Measurements from ENCODE around the gene DNASE2B. TPM values are rescaled to one million over a fixed set of nuclear protein-coding genes. Genes with fewer than 3 reads are reported as not detected.

Gene DNASE2B
- total RNA-seq, 2 donors from 2014 or later = not detected

DNA sequence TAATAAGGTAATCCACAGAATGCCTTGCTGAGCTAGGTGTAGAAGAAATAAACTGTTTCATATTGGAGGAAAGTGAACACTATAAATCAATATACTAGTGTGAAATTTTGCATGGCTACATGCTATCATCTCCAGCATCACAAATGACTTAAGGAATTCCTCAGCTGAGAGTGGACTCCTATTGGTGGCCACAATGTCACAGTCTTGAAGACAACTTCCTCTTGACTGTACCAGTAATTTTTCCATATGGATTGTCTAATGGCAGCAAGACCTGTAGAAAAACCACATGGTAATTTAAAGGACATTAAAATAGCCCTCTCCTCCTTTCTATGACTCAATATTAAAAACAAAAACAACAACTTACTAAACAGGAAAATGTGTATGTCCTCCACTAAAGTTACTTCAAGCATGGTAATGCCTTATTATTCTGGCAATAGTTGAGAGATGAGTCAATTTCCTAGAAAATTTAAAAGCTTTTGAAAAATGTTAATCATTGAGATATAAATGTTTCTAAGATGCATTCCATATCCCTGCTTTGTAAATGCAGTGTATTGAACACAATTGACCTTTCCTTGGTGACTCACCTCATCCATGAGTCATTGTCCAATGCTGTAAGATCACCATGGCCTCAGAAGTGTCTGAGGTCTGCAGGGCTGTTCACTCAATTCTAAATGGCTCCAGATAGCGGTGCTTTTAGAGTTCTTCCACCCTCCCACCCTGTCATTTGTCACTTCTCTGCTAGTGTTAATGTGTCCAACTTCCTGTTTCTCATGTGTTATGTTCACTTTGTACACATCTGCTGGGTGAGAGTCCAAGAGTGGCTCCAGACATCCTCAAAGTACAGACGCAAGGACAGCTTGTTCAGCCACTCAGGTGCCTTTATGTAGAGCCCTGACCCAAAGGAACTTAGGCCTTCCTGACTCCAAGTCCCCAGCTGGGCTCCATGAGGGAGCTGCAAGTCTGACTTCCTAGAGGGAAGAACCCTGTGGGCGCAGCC lies 32.8 kb upstream of the DNASE2B start:
- Mint-ChIP-seq H3K9me3 (no peaks in the 10 kb centered on the region), H3K4me3 (no peak overlapping the region), H3K27me3 (no peaks in the 10 kb centered on the region), H3K36me3 (ENCODE audit: low read depth) (no peaks in the 10 kb centered on the region), H3K4me1 (no peaks in the 10 kb centered on the region), H3K27ac (no peak overlapping the region)
- peak; percentile 92 for ATAC-seq (replicated peaks)

DNA sequence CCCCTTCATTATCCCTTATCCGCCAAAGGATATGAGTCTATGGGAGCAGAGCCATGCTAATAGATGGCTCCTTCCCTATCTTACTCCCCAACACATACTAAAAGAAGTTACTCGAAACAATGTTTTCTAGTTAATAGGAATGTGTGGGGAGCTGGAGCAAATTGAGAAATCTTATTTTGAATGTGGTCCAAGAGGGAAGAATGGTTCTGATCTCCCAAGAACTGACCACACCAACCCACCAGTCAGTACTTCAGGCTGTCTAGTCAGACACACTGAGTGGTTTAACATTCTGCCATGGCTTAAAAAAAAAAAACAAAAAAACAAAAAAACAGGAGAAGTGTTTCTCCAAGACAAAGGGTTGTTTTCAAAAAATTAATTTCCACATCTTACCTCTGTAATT lies 31.5 kb upstream of the DNASE2B start:
- H3K27me3 Mint-ChIP-seq = no peaks in the 10 kb centered on the region
- H3K36me3 Mint-ChIP-seq (ENCODE audit: low read depth) = no peaks in the 10 kb centered on the region
- no peaks in the 10 kb centered on the region for H3K9me3 Mint-ChIP-seq
- H3K27ac Mint-ChIP-seq = no peak overlapping the region
- no peaks in the 10 kb centered on the region for H3K4me1 Mint-ChIP-seq
- no peak for ATAC-seq (replicated peaks)
- H3K4me3 Mint-ChIP-seq = no peak overlapping the region

DNA sequence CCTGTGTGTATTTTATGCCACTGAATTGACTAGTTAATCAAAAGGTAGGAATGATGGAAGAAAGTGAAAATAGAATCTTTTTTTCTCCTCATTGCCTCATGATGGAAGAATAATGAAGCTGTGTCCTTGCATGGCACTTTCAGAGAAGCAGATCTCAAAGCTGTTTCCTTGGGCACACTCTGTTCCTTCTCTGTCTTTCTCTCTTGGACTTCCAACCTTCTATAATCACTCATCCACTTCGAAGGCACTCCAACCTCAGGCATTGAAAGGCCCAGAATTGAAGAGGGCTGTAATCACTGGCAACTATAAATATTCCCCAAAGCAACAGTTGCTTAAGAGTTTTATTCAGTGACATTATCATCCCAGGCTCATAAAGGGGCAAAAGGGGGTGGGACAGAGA lies 31.1 kb upstream of the DNASE2B start:
- Mint-ChIP-seq H3K36me3 (ENCODE audit: low read depth) (no peaks in the 10 kb centered on the region), H3K9me3 (no peaks in the 10 kb centered on the region), H3K27me3 (no peaks in the 10 kb centered on the region), H3K4me1 (no peaks in the 10 kb centered on the region), H3K27ac (no peak overlapping the region), H3K4me3 (no peak overlapping the region)
- ATAC-seq (replicated peaks) = no peak

DNA sequence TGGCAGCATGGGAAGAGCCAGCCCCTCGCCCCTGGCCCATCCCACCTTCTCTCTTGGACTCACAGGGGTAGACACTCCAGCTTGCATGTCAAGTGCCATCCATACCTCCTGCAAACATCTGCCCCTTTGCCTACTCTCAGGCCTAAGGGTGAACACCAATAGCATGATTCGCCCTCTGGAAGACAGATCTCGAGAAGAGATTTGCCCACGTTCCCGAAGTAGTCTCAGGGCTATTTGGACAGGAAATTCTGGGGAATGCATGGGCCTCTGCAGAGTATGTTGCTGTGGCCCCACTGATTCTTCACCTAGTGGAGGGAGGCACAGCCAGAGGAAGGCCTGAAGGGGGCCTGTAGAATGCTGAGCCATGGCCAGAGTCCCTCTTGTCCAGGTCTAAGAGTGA lies 29.8 kb upstream of the DNASE2B start:
- no peaks in the 10 kb centered on the region for H3K36me3 Mint-ChIP-seq (ENCODE audit: low read depth)
- H3K27ac Mint-ChIP-seq = no peak overlapping the region
- no peaks in the 10 kb centered on the region for H3K27me3 Mint-ChIP-seq
- H3K9me3 Mint-ChIP-seq = no peaks in the 10 kb centered on the region
- H3K4me3 Mint-ChIP-seq = no peak overlapping the region
- ATAC-seq (replicated peaks) = no peak
- no peaks in the 10 kb centered on the region for H3K4me1 Mint-ChIP-seq

DNA sequence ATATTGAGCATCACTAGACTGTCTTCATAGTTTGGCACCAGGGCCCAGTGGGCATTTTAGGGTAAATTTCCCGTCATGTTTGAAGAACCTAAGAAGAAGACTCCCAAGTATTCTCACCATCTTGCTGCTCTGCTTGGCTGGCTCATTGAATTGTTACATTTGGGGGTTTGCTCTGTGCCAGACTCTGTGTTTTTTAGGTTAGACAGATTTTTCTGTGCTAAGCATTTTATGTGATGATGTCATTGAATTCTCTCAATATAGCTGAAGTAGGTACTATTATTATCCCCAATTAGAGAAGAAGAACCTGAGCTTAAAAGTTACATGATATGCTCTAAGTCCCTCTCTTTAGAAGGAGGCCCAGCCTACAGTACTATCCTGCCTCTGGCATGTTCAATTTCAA lies 28.0 kb upstream of the DNASE2B start:
- Mint-ChIP-seq H3K27ac (no peak overlapping the region), H3K9me3 (no peaks in the 10 kb centered on the region), H3K4me1 (no peaks in the 10 kb centered on the region), H3K36me3 (ENCODE audit: low read depth) (no peaks in the 10 kb centered on the region), H3K4me3 (no peak overlapping the region), H3K27me3 (no peaks in the 10 kb centered on the region)
- ATAC-seq (replicated peaks) = no peak

DNA sequence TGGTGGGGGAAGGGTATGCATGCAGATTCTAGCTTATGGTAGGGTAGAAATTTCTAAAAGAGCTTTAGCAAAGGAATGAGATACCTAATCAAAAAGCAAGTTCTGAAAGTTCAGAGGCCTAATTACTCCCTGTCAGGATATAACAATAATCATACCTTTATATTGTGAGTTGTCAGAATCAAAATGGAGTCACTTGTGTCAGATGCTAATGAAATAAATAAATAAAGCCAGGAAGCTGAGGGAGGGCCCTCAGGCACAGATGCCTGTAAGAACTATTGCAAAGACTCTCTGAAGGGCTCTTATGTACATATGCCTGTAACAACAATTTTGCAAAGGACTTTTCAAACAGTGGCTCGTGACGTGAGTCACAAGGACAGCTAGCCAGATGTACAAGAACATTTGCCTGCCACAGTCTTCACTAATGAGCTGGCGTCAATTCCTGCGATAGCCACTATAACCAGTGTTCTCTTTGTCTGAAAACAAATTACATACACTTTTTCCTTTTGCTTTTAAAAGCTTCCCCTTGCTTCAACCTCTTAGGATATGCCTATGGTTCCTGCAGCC lies 27.4 kb upstream of the DNASE2B start:
- Mint-ChIP-seq H3K27ac (no peak overlapping the region), H3K27me3 (no peaks in the 10 kb centered on the region), H3K36me3 (ENCODE audit: low read depth) (no peaks in the 10 kb centered on the region), H3K4me1 (no peaks in the 10 kb centered on the region), H3K4me3 (no peak overlapping the region), H3K9me3 (no peaks in the 10 kb centered on the region)
- no peak for ATAC-seq (replicated peaks)

DNA sequence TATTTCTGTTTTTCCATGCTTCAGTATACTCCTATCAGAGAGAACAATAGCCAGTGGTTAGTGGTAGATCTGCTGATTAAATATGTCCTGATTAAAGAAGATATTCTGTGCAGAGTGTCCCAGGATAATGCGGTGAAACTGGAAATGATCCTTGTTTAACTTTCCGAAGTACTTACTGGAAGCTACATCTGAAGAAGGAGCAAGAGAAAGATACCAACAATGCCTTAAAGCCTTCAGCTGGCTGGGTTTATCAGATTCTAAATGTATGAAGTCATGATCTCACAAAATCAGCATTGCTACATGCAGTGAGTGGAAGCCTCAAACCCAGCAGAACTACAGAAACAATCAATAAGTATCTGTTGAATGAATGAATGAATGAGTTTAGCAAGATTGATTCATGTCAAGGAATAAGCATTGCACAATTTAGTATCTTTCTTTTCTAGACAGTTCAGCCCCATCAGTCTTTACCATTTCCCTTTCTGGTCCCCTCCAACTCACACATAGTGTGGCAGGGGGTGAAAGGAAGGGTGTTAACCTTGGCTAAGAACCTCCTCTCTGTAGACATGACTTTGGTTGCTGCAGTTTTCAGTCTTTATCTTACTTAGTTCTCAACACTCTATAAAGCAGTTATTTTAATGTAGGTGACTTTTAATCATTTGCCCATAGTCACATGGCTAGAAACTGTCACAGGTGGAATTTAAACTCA lies 24.7 kb upstream of the DNASE2B start:
- ATAC-seq (replicated peaks) = no peak
- H3K36me3 Mint-ChIP-seq (ENCODE audit: low read depth) = no peaks in the 10 kb centered on the region
- no peak overlapping the region for H3K27ac Mint-ChIP-seq

DNA sequence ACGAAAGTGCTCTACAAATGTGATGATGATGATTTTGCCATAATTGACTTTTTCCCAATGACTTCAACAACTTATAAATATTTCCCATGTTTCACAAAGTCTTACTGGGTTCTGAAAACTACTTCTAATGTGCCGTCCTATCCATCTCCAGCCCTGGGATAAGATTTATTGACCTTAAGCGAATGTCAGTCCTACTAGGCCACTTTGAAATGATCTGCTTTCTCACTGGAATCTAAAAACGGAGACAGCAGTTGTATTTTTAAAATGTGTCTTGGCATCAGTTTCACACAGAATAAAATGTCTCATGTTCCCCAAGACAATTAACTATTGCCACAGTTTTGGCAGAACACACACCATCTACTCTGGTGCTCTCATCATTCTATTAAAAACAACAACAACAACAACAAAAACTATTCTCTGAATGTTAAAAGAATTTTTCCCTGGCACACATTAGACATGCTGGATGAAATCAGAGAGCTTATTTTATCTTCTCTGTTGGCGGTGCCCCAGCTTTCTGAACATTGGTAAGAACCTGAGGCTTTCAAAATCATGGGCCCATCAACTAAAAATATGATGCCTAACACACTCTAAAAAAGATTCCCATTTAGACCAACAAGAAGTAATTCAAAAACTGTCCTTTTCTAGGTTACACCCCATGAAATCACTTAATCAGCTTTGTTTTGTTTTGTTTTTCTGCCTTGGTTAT lies 23.1 kb upstream of the DNASE2B start:
- ATAC-seq (replicated peaks) = no peak
- Mint-ChIP-seq H3K9me3 (no peaks in the 10 kb centered on the region), H3K4me1 (no peaks in the 10 kb centered on the region), H3K4me3 (no peak overlapping the region), H3K27me3 (no peaks in the 10 kb centered on the region), H3K27ac (no peak overlapping the region), H3K36me3 (ENCODE audit: low read depth) (no peaks in the 10 kb centered on the region)

More for the DNA sequence above, 24.7 kb upstream of the DNASE2B start:
- H3K4me1 Mint-ChIP-seq = no peaks in the 10 kb centered on the region
- H3K9me3 Mint-ChIP-seq = no peaks in the 10 kb centered on the region
- no peaks in the 10 kb centered on the region for H3K27me3 Mint-ChIP-seq
- H3K4me3 Mint-ChIP-seq = no peak overlapping the region

DNA sequence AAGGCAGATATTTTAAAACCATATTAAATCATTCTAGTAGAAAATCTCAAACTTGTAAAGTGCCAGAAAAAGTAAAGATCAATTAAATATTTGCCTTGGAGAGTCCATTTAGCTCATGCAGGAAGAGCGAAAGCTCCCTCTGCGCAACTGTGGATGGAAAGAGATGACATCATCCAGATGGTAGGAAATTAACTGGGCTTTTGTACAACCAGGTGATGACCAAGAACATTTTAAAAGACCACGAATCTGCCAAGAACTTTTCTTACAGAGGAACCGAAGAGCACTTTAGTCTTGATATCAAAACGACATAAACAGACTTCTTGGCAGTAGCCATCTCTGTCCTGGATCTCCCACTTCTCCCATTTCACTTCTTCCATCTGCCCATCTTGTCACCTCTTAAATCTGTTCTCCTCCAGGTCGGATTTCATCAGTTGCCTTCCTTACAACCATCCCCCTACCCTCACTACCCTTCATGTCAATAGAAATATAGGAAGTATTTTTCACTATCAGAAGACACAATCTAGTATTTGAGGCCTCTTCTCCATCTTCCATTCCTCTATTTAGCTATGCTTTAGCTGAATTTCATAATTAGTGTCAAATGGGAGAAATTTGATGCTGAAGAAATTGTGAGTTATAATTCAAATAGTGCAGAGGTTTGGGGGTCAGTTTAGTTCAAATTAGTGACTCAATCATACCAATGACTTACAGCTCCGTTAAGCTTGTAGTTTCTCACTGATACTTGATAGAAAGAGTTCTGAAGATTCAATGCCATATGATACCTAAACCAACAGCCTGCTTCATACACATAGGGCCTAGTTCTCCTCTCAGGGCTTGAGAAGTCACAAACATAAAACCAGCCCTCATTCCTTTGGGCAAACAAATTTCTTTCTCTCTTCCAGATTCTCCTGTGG lies 22.0 kb upstream of the DNASE2B start:
- Mint-ChIP-seq H3K36me3 (ENCODE audit: low read depth) (no peaks in the 10 kb centered on the region), H3K4me3 (no peak overlapping the region), H3K9me3 (no peaks in the 10 kb centered on the region), H3K27me3 (no peaks in the 10 kb centered on the region), H3K27ac (no peak overlapping the region), H3K4me1 (no peaks in the 10 kb centered on the region)
- ATAC-seq (replicated peaks) = no peak

DNA sequence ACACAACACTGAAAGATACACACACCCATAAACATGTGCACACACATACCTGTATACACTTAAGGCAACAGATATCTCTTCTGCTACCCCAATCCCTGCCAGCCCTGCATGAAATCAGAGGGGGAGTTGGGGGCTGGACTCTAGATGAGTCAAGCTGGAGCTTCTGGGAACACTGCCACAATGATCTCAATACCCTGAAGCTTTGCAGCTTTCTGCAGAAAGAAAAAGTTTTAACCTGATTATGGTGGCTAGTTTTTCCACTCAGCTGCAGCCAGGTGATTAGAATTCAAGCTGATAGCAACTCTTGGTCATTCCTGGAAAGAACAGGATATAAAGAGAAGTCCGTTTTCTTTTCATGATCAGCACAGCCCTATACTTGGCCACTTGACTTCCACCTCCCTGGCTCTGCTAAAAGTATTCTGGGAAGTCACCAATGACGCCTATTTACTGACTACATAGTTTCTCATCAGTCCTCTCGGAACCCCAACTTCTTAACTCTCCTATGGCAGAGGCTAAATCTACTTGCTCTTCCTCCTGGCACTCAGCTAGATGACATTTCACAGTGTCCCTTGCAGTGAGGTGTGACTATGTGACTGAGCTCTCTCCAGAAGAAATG lies 20.7 kb upstream of the DNASE2B start:
- Mint-ChIP-seq H3K4me3 (no peak overlapping the region), H3K9me3 (no peaks in the 10 kb centered on the region), H3K4me1 (no peaks in the 10 kb centered on the region), H3K27me3 (peaks cover 5% of the 10 kb centered on the region), H3K27ac (no peak overlapping the region), H3K36me3 (ENCODE audit: low read depth) (no peaks in the 10 kb centered on the region)
- ATAC-seq (replicated peaks) = no peak

DNA sequence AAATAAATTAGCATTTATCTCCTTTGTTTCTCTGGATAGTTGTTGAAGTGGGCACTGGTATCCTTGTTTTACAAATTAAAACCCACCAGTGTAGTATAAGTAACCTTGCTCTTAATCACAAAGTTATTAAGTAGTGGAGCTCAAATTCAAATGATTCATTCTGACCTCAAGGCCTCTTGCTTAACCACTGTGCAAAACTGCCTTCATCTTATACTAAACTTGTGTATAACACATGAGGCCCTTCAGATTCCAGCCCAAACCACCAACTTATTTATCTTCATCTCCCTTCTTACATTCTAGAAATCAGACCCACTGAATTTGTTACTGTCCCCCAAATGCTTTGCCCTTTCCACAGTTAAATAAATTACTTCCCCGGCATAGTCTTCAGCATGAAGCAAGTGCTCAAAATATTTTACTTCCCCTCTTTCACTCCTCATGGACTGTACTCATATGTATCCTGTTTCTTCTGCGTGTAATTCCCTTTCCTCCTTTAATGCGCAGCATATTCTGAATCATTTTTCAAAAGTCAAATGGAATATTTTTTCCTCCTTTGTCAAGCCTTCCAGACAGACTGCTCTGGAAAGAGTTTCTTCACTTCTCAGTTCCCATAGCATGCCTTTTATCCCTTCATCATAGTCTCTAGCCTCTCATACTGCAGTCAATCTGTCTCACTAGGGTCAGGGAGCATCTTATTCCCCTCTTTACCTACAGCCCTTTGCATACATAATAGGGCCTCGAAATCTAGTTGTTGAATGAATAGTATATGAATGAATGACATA lies 19.0 kb upstream of the DNASE2B start:
- no peak for ATAC-seq (replicated peaks)
- Mint-ChIP-seq H3K9me3 (no peaks in the 10 kb centered on the region), H3K4me1 (no peaks in the 10 kb centered on the region), H3K27ac (no peak overlapping the region), H3K4me3 (no peak overlapping the region), H3K27me3 (peaks cover 9% of the 10 kb centered on the region), H3K36me3 (ENCODE audit: low read depth) (no peaks in the 10 kb centered on the region)

DNA sequence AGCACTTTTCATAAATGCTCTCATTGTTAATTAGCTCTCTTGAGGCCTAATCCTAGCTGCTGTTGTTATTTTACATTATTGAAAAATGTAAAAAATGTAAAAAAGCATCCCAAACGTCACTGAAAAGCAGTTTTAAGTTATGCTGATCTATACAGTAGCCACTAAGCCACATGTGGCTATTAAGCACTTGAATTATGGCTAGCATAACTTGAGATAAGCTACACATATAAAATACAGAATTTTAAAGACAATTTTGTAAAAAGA lies 18.4 kb upstream of the DNASE2B start:
- no peaks in the 10 kb centered on the region for H3K36me3 Mint-ChIP-seq (ENCODE audit: low read depth)
- H3K4me1 Mint-ChIP-seq = no peaks in the 10 kb centered on the region
- no peak overlapping the region for H3K4me3 Mint-ChIP-seq
- ATAC-seq (replicated peaks) = no peak
- H3K27ac Mint-ChIP-seq = no peak overlapping the region
- H3K9me3 Mint-ChIP-seq = no peaks in the 10 kb centered on the region
- peaks cover 9% of the 10 kb centered on the region for H3K27me3 Mint-ChIP-seq

DNA sequence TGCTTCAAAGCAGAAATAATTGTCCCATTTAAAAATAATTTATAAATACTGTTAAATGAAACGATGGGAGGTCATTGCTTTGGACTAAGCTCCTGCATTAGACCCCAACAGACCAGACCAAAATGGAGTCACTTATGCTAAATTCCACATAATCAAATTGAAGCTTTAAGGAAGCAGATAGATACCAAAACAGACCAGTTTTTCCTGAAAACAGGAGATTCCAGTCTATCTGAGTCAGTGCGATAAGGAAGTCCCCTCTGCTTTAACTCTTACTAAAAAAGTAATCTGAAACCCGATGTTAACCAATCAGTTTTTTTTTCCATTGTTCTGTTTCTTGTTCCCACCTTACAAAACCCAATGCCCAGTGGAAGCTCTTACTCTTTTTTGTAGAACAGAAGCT lies 16.2 kb upstream of the DNASE2B start:
- H3K9me3 Mint-ChIP-seq = no peaks in the 10 kb centered on the region
- ATAC-seq (replicated peaks) = no peak
- no peak overlapping the region for H3K27ac Mint-ChIP-seq
- no peaks in the 10 kb centered on the region for H3K4me1 Mint-ChIP-seq
- peaks cover 9% of the 10 kb centered on the region for H3K27me3 Mint-ChIP-seq
- H3K36me3 Mint-ChIP-seq (ENCODE audit: low read depth) = no peaks in the 10 kb centered on the region
- no peak overlapping the region for H3K4me3 Mint-ChIP-seq
